WTC11 (cell line): Measurements from ENCODE around the gene SORCS2. TPM values are rescaled to one million over a fixed set of nuclear protein-coding genes. Genes with fewer than 3 reads are reported as not detected.

Experiments
- ATAC-seq: fragments of 200-7000 bp; cut with Tn5 transposase; 2 replicates; pipeline ENCODE4 v1.10.0; 2021; ENCODE audit warnings: mild to moderate bottlenecking, moderate library complexity
- CTCF ChIA-PET: fragments of 300-600 bp; sonication (Branson Sonifier 250); formaldehyde crosslinking; loops from one replicate; lab custom pipeline; 2021; ENCODE audit warnings: antibody characterized with exemption; lab: Charles Lee
- POLR2A ChIA-PET: fragments of 350-600 bp; sonication (Branson Sonifier 250); formaldehyde crosslinking; loops from one replicate; lab custom pipeline; 2021; ENCODE audit warnings: antibody characterized with exemption; lab: Charles Lee
- DNase-seq: peaks from one replicate; pipeline ENCODE4 v3.0.0; 2021; ENCODE audit warnings: low spot score
- H3K27ac Mint-ChIP-seq: 2 replicates; pipeline ENCODE4 v1.8.0; 2021; ENCODE audit warnings: mixed read lengths
- H3K27me3 Mint-ChIP-seq: 2 replicates; pipeline ENCODE4 v1.8.0; 2021; ENCODE audit warnings: low read depth, mild to moderate bottlenecking, moderate library complexity, mixed read lengths
- H3K36me3 Mint-ChIP-seq: 2 replicates; pipeline ENCODE4 v1.8.0; 2021; ENCODE audit warnings: mixed read lengths
- H3K4me1 Mint-ChIP-seq: 2 replicates; pipeline ENCODE4 v1.8.0; 2022; ENCODE audit warnings: mixed read lengths
- H3K4me3 Mint-ChIP-seq: 2 replicates; pipeline ENCODE4 v1.8.0; 2021; ENCODE audit warnings: mild to moderate bottlenecking, moderate library complexity, mixed read lengths
- H3K9me3 Mint-ChIP-seq: 2 replicates; pipeline ENCODE4 v1.8.0; 2021; ENCODE audit warnings: mixed read lengths
- CBFB ChIP-seq: sonication (generic); formaldehyde crosslinking; IDR thresholded peaks from 2 replicates; pipeline ENCODE4 v1.8.1; 2022; ENCODE audit warnings: mild to moderate bottlenecking, low read depth, missing genetic modification reagents
- FOXK1 ChIP-seq: sonication (generic); formaldehyde crosslinking; IDR thresholded peaks from 2 replicates; pipeline ENCODE4 v1.8.0; 2022; ENCODE audit warnings: mild to moderate bottlenecking, moderate library complexity, missing genetic modification reagents
- HMGA2 ChIP-seq: fragments of 250-450 bp; sonication (Bioruptor Pico); IDR thresholded peaks from 2 replicates; pipeline ENCODE4 v1.4.0; 2021; ENCODE audit warnings: mild to moderate bottlenecking, moderate library complexity
- NFATC4 ChIP-seq: fragments of 250-450 bp; sonication (Bioruptor Pico); IDR thresholded peaks from 2 replicates; pipeline ENCODE4 v1.9.0; 2021; ENCODE audit warnings: mild to moderate bottlenecking
- NFYB ChIP-seq: sonication (generic); formaldehyde crosslinking; conservative IDR thresholded peaks from 2 replicates; pipeline ENCODE4 v1.8.0; 2022; ENCODE audit warnings: low read depth, missing genetic modification reagents
- NR3C1 ChIP-seq: sonication (generic); formaldehyde crosslinking; conservative IDR thresholded peaks from 2 replicates; pipeline ENCODE4 v1.8.1; 2023; ENCODE audit warnings: low read depth, mild to moderate bottlenecking, missing genetic modification reagents
- TEAD1 ChIP-seq: sonication (generic); formaldehyde crosslinking; IDR thresholded peaks from 2 replicates; pipeline ENCODE4 v1.8.0; 2022; ENCODE audit warnings: mild to moderate bottlenecking, missing genetic modification reagents
- ZNF138 ChIP-seq: sonication (generic); formaldehyde crosslinking; conservative IDR thresholded peaks from 2 replicates; pipeline ENCODE4 v1.8.1; 2022; ENCODE audit warnings: mild to moderate bottlenecking, moderate library complexity, missing genetic modification reagents
- ZNF263 ChIP-seq: sonication (generic); formaldehyde crosslinking; IDR thresholded peaks from 2 replicates; pipeline ENCODE4 v1.8.1; 2022; ENCODE audit warnings: low read depth, mild to moderate bottlenecking, moderate library complexity, missing genetic modification reagents
- ZNF671 ChIP-seq: fragments of 250-450 bp; sonication (Bioruptor Pico); IDR thresholded peaks from 2 replicates; pipeline ENCODE4 v1.8.0; 2021; ENCODE audit warnings: mild to moderate bottlenecking
- total RNA-seq: library from RNA; stranded (reverse); gene quantifications from 3 replicates; pipeline ENCODE4 v1.2.3, GENCODE V29; 2021
- TF ChIP-seq, protein P1 (sequence below): sonication (generic); formaldehyde crosslinking; IDR thresholded peaks from 2 replicates; pipeline ENCODE4 v1.8.1; 2022; ENCODE audit warnings: low read depth, missing genetic modification reagents, borderline replicate concordance
- TF ChIP-seq, protein P2 (sequence below): fragments of 250-450 bp; sonication (Bioruptor Pico); conservative IDR thresholded peaks from 2 replicates; pipeline ENCODE4 v1.9.0; 2021; ENCODE audit warnings: mild to moderate bottlenecking
- TF ChIP-seq, protein P3 (sequence below): sonication (generic); formaldehyde crosslinking; IDR thresholded peaks from 2 replicates; pipeline ENCODE4 v1.8.0; 2022; ENCODE audit warnings: mild to moderate bottlenecking, missing genetic modification reagents
- TF ChIP-seq, protein P4 (sequence below): fragments of 250-450 bp; sonication (Bioruptor Pico); IDR thresholded peaks from 2 replicates; pipeline ENCODE4 v1.9.0; 2021; ENCODE audit warnings: moderate library complexity, mild to moderate bottlenecking, inconsistent platforms, borderline replicate concordance
- TF ChIP-seq, protein P5 (sequence below): sonication (generic); formaldehyde crosslinking; IDR thresholded peaks from 2 replicates; pipeline ENCODE4 v1.8.0; 2022; ENCODE audit warnings: mild to moderate bottlenecking, missing genetic modification reagents
- TF ChIP-seq, protein P6 (sequence below): sonication (generic); formaldehyde crosslinking; IDR thresholded peaks from 2 replicates; pipeline ENCODE4 v1.8.1; 2023; ENCODE audit warnings: mild to moderate bottlenecking, missing genetic modification reagents
- TF ChIP-seq, protein P7 (sequence below): sonication (generic); formaldehyde crosslinking; IDR thresholded peaks from 2 replicates; pipeline ENCODE4 v1.8.1; 2022; ENCODE audit warnings: mild to moderate bottlenecking, moderate library complexity, missing genetic modification reagents

The SORCS2 gene
- total RNA-seq, 1 experiment from 2014 or later = 6.6 TPM

DNA sequence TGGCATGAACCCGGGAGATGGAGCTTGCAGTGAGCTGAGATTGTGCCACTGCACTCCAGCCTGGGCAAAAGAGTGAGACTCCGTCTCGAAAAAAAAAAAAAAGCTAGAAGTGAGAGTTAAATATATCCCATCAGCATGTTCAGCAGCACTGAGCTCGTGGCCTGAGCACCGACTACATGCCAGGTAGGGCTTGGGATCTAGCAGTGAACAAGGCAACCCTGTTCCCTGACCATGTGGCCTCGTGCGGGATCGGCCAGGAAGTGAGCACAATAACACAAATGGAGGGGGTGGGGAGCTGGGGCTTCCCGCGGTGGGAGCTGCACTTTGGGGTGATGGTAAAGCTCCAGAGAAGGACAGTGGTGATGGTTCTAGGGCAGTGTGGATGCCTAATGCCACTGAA is 436.1 kb downstream of the SORCS2 start (continued):
- TF ChIP-seq, protein P1, sequence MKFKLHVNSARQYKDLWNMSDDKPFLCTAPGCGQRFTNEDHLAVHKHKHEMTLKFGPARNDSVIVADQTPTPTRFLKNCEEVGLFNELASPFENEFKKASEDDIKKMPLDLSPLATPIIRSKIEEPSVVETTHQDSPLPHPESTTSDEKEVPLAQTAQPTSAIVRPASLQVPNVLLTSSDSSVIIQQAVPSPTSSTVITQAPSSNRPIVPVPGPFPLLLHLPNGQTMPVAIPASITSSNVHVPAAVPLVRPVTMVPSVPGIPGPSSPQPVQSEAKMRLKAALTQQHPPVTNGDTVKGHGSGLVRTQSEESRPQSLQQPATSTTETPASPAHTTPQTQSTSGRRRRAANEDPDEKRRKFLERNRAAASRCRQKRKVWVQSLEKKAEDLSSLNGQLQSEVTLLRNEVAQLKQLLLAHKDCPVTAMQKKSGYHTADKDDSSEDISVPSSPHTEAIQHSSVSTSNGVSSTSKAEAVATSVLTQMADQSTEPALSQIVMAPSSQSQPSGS = no peak
- TF ChIP-seq, protein P2, sequence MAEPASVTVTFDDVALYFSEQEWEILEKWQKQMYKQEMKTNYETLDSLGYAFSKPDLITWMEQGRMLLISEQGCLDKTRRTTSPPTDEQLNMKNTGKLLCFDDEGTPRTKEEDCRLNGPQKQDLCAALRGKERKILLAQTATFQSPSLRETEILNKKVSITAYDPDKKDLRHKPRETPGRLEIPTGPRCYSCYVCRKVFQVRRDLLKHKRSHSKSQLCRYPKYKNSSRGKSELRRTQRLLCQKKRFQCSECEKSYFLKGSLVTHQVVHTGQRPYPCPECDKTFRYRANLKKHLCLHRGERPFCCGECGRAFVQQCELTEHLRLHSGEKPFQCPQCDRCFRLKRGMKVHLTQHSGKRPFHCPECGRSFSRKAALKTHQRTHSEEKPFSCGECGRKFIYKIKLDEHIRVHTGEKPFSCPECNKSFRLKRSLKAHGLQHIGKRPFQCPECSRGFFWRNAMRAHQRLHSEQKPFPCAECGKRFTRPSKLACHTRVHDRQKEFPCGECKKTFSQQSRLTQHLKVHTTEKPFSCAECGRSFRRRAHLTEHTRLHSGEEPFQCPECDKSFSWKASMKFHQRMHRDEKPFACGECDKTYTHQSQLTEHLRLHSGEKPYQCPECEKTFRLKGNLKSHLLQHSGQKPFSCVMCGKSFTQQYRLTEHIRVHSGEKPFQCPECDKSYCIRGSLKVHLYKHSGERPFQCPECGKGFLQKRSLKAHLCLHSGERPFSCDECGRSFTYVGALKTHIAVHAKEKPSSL = no peak
- TF ChIP-seq, protein P3, sequence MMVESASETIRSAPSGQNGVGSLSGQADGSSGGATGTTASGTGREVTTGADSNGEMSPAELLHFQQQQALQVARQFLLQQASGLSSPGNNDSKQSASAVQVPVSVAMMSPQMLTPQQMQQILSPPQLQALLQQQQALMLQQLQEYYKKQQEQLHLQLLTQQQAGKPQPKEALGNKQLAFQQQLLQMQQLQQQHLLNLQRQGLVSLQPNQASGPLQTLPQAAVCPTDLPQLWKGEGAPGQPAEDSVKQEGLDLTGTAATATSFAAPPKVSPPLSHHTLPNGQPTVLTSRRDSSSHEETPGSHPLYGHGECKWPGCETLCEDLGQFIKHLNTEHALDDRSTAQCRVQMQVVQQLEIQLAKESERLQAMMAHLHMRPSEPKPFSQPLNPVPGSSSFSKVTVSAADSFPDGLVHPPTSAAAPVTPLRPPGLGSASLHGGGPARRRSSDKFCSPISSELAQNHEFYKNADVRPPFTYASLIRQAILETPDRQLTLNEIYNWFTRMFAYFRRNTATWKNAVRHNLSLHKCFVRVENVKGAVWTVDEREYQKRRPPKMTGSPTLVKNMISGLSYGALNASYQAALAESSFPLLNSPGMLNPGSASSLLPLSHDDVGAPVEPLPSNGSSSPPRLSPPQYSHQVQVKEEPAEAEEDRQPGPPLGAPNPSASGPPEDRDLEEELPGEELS = no peak

DNA sequence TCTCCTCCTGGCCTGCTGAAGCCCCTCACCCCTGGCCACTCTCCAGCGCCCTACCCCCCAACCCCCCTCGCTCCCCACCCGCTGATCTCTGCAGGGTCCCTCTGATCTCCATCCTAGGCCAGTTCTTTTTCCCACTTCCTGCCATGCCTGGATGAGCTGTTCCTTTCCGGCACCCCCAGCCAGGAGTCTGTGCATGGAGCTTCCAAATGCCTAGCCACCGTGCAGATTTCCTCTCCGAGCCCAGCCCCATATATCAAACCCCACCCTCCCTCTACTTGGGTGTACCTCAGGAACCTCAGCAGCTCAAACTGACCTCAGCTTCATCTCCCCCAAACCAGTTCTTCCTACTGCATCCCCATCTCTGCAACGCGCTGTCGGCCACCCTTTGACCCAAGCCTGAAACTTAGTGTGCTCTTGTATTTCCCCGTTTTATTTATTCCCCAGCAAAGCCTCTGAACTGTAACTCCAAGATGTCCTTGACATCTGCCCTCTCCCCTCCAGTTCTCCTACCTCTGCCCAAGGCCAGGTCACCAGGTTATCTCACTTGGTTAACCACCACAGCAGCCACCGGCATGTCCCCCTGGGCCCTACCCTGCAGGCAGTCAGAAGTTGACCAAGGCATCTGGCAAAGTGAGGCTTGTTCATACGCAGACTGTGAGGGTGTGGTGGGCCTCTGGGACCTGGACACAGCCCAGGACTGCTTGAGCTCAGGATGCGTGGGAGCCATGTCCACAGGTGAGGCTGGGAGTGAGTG is 437.3 kb downstream of the SORCS2 start:
- CTCF ChIA-PET = interaction anchor here (1.5 kb wide), 1 partner anchor 21 kb away, joined by 4 read pairs; no protein-coding TSS in a partner anchor
- no peak for TF ChIP-seq NFATC4
- TF ChIP-seq FOXK1 (CRISPR knock-in tag) = no peak
- TF ChIP-seq CBFB (CRISPR knock-in tag) = no peak
- no peak for TF ChIP-seq ZNF138 (CRISPR knock-in tag)
- TF ChIP-seq HMGA2 = no peak
- TF ChIP-seq ZNF263 (CRISPR knock-in tag) = no peak
- TF ChIP-seq, protein P4, sequence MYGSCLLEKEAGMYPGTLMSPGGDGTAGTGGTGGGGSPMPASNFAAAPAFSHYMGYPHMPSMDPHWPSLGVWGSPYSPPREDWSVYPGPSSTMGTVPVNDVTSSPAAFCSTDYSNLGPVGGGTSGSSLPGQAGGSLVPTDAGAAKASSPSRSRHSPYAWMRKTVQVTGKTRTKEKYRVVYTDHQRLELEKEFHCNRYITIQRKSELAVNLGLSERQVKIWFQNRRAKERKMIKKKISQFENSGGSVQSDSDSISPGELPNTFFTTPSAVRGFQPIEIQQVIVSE (CRISPR knock-in tag) = no peak
- no peak for TF ChIP-seq NR3C1 (CRISPR knock-in tag)
- TF ChIP-seq, protein P5, sequence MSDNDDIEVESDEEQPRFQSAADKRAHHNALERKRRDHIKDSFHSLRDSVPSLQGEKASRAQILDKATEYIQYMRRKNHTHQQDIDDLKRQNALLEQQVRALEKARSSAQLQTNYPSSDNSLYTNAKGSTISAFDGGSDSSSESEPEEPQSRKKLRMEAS (CRISPR knock-in tag) = no peak
- TF ChIP-seq, protein P3 = no peak
- no peak for TF ChIP-seq NFYB (CRISPR knock-in tag)
- TF ChIP-seq, protein P6, sequence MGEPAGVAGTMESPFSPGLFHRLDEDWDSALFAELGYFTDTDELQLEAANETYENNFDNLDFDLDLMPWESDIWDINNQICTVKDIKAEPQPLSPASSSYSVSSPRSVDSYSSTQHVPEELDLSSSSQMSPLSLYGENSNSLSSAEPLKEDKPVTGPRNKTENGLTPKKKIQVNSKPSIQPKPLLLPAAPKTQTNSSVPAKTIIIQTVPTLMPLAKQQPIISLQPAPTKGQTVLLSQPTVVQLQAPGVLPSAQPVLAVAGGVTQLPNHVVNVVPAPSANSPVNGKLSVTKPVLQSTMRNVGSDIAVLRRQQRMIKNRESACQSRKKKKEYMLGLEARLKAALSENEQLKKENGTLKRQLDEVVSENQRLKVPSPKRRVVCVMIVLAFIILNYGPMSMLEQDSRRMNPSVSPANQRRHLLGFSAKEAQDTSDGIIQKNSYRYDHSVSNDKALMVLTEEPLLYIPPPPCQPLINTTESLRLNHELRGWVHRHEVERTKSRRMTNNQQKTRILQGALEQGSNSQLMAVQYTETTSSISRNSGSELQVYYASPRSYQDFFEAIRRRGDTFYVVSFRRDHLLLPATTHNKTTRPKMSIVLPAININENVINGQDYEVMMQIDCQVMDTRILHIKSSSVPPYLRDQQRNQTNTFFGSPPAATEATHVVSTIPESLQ (CRISPR knock-in tag) = no peak
- TF ChIP-seq, protein P7, sequence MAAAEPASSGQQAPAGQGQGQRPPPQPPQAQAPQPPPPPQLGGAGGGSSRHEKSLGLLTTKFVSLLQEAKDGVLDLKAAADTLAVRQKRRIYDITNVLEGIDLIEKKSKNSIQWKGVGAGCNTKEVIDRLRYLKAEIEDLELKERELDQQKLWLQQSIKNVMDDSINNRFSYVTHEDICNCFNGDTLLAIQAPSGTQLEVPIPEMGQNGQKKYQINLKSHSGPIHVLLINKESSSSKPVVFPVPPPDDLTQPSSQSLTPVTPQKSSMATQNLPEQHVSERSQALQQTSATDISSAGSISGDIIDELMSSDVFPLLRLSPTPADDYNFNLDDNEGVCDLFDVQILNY (CRISPR knock-in tag) = no peak
- no peak for TF ChIP-seq ZNF671
- TF ChIP-seq TEAD1 (CRISPR knock-in tag) = no peak
- TF ChIP-seq, all 79 proteins: peak for 0
- ATAC-seq (no peak), DNase-seq (no peak)
- peaks cover 22% of the 10 kb centered on the region for H3K4me1 Mint-ChIP-seq
- peaks cover 11% of the 10 kb centered on the region for H3K36me3 Mint-ChIP-seq
- peaks cover 23% of the 10 kb centered on the region for H3K27me3 Mint-ChIP-seq
- no peak overlapping the region for H3K4me3 Mint-ChIP-seq
- POLR2A ChIA-PET = interaction anchor here (0.6 kb wide), 1 partner anchor 410 kb away, joined by 3 read pairs; no protein-coding TSS in a partner anchor
- H3K9me3 Mint-ChIP-seq = peaks cover 17% of the 10 kb centered on the region
- no peak overlapping the region for H3K27ac Mint-ChIP-seq
